Measurements from ENCODE around the gene PXMP2. TPM values are rescaled to one million over a fixed set of nuclear protein-coding genes. Genes with fewer than 3 reads are reported as not detected.

The PXMP2 gene
- total RNA-seq, 2 donors from 2014 or later = 27.2 to 32.7 TPM

DNA sequence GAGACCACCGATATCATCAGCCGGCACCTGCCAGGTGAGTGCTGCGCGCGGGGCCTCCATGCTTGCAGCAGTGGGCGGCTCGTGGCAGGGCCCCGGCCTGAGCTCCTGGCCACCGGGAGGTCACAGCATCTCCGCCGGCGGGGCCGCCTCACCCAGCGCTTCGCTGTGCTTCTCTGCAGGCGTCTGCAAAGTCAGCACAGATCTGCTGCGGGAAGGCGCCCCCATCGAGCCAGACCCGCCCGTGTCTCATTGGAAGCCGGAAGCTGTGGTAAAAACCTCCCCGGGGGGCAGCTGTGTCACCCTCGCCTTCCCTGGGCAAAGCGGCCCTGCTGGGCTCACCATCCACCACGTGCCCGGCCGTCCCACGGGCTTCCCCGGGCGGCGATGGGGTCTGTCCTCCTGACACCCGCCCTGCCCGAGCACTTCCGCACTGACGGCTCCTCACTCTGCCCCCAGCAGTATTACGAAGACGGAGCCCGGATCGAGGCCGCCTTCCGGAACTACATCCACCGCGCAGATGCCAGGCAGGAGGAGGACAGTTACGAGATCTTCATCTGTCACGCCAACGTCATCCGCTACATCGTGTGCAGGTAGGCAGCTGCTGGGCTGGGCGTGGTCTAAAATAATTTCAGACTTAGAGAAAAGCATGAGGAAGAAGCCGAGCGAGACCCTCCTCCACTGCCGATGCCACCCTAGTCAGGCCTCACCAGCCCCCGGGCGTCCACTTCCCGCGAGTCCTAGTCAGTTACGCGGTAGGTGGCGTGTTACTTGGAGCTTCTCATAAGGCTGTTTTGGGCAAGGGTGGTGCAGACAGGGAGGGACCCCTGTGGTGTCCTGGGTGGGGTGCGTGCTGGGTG is 30.4 kb downstream of the PXMP2 start:
- no peak for ATAC-seq
- DNase-seq = no peak
- intact Hi-C loops (cut with DNase I) = no loop called here

DNA sequence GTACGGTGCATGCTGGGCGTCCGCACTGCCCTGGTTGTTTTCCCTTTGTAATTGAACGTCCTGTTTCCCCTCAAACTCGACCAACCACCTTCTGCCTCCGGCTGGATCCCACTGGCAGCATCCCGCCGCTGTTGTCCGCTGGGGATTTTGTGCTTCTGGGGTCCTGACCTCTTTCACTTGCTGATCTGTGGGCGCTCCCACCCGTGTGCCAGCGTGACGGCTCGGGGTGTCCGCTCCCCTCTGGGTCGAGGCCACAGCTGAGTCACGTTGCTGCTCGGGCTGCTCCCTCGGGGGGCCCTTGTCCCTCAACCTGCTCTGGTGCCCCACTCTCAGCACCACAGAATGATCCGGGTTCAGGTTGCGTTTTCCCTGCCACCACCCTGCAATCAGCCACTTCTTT is 31.3 kb downstream of the PXMP2 start:
- ATAC-seq (no peak), DNase-seq (no peak)
- intact Hi-C loops (cut with DNase I) = no loop called here

DNA sequence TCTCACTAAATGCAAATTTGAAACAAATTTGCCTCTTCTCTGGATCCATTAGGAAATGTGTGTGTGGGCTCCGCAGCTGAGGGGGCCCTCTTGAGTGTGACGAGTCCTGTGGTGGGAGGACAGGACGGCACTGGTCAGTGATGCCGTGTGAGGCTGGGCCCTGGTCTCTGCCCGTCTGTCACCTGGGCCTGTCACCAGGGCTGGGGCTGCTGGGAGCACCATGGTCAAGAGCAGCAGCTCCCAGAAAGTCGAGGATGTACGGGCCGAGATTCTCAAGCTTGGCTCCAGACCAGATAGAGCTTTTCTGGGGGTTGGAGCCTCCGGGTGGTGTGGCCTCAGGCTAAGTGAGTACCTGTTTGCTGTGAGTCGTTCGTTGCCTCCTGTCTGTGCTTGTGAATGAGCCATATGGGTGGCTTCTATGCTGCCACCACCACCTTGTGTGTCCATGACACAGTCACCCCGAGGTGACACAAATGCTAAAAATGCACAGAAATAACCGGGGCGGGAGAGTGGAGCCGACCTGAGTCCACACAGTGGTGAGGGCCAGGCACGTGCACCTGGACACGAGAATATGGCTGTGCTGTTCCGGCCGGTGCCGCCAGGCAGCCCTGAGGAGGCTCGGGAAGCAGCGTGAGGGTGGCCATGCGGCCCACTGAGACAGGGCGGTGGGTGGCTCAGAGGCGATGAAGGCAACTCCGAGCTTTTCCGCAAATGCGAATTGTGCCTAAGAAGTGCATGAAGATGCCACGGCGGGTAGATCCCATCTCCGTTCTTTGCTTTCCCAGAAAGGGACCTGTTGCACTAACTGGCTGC is 32.0 kb downstream of the PXMP2 start:
- ATAC-seq (peak in 1 of 2 donors; percentile 4), DNase-seq (no peak)
- intact Hi-C loops (cut with DNase I) = no loop called here

DNA sequence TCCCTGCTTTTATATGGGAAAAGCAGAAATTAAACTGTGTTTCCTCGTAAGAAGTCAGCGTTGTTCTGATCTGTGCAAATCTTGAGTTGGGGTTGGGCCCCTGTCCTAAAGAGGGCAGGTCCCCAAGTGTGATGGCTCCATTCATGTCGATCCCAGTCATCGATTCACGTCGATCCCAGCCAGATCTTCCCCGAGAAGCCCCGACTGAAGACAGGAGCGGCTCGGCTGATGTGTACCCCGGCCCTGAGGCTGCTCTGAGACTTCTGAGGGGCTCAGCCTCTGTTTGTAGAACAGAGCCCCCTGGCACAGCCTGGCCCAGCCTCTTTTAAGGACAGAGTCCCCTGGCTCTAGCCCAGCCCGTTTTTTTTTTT is 32.6 kb downstream of the PXMP2 start:
- intact Hi-C loops (cut with DNase I) = no loop called here
- DNase-seq (no peak), ATAC-seq (no peak)

DNA sequence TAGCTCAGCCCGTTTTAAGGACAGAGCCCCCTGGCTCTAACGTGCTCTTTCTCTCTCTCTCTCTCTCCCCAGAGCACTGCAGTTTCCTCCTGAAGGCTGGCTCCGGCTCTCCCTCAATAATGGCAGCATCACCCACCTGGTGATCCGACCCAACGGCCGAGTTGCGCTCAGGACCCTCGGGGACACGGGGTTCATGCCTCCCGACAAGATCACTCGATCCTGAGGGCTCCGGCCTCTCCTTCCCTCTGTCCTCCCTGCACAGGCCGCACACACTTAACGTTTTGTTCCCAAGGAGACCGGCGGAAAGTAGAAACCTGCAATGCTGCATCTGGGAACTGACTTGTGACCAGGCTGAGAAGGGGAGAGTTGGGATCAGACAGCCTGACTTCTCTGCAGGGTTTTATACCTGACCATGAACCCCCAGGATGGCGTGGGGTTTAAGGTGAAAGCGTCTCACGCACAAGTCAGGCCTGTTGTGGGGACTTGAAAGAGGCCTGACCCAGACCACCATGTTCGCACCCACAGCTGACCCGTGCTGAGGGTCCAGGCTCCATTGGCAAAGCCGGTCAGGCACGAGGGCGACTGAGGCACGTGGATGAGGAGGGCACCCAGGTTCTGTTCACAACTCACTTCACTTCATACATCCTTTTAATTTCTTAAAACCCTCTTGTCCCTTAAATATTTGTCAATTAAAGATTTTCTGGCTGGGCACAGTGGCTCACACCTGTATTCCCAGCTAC is 33.4 kb downstream of the PXMP2 start:
- DNase-seq (no peak), ATAC-seq (no peak)
- intact Hi-C loops (cut with DNase I) = no loop called here

DNA sequence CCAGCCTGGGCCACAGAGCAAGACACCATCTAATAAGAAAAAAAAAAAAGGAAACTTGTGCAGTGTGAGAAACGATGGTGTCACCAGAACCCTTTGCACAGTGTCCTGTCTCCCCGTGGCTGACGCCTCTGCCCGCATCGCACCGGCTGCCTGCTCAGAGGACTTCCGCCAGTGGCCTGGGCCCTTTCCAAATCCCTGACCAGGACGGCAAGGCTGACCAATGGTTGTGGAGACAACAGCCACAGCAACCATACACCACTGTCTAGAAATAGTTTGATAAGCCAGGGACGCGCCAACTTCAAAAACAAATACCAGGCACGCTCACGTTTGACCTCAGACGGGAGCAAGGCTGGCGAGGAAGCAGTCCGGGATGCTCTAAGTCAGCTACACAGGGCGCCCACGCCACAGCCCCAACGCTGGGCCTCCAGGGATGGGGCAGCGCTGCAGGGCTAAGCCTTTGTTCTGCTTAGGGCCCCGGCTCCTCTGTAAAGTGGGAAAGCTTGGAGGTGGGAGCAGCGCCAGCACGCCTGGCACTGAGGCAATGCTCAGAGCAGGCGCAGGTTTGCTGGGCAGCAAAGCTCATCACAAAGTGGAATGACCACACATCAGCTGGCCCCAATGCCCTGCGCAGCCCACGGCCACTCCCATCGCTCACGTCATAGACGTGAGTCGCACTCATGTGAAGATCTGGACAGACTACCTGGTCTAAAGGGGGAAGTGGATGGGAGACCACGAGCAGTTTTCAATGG is 35.8 kb downstream of the PXMP2 start:
- intact Hi-C loops (cut with DNase I) = no loop called here
- DNase-seq = peak; percentile 67
- ATAC-seq = peak; percentile 67 to 76

DNA sequence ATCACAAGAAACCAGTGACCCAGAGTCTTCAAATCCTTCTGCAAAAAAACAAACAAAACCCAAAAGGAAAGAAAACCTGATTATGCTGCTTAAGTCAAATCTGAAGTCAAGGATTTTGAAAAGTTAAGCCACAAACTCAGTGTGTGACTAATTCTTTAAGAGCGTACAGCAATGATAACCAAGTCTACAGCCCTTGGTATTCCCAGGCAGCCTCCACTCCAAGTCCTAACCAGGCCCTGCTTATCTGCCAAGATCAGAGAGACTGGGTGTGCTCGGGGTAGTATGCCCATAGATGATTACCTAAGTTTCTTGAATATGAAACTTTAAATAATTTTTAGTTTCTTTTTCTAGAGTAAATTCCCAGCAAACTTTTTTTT is 36.4 kb downstream of the PXMP2 start:
- intact Hi-C loops (cut with DNase I) = no loop called here
- ATAC-seq = no peak
- no peak for DNase-seq

DNA sequence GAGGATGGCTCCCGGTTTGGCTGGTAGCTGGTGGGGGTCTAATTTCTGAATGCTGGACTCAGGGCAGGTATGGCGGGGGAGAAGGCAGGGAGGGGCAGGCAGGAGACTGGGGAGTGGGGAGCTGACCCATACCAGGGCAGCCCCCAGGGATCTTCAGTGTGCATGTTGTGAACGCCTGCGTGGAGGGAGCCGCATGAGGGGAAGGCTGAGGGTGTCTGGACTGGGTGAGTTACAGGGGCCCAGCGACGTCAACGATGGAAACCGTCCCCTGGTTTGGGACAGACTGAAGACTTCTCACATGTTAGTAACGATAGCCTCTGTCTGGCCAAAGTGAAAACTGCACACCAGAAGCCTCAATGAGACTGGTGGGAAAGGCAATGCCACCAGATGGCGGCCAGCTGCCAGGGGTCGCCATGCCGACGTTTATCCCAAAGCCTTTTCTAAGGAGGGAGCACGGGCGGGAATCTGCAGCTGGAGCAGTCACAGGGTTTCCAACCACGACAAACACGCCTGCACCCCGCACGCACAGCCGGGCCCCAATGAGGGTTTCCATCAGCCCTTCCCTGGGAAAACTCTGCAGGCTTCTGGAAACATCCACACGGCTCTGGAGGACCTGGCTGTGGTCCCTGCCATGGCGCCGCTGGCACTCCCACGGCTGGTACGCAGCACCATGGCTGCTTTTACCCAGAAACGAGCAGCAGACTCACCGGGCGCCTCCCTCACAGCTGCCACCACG is 37.3 kb downstream of the PXMP2 start:
- ATAC-seq = no peak
- intact Hi-C loops (cut with DNase I) = no loop called here
- no peak for DNase-seq

DNA sequence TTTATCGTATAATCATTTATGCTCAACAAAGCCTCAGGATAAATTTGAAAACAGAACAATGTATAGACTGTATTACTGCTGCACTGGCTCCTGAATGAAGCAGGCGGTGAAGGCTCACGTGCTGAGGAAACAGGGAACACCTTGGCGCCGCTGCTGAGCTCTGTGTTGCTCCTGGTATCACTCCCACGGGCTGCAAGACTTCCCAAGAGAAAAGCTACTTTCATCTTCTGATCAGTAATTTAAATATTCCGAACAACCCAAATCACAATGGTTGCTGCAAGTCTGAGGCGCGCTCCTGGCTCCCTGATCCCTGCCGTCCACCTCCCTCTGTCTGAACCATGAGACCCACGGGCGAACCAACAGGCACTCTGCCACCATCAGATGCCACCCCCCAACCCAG is 39.0 kb downstream of the PXMP2 start:
- intact Hi-C loops (cut with DNase I) = no loop called here
- DNase-seq = no peak
- no peak for ATAC-seq

DNA sequence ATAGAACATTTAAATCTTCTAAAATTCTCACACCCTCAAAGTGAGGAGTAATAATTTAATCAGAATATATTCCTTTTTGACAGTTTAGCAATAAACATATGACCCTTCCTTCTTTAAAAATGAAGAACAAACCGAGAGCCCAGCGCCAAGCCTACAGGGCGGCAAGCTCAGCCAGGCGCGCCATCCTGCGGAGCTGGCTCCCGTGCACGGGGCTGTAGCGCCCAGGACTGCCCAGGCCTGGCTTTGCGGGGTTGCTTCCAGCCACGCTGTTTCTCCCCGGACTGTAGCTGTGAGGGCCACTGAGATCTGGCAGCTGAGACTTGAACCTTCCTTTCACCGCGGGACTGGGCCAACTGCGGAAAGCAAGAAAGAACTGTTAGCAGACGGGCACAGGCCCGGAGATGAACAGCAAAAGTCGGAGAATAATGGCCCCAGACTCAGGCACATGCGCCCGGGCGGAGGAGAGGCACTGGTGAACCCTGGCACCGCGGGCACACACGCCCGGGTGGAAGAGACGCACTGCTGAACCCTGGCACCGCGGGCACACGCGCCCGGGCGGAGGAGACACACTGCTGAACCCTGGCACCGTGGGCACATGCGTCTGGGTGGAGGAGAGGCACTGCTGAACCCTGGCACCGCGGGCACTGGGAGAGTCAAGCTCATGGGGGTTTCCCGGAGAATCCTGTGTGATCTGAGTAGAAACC is 39.9 kb downstream of the PXMP2 start:
- intact Hi-C loops (cut with DNase I) = no loop called here
- DNase-seq (no peak), ATAC-seq (no peak)

DNA sequence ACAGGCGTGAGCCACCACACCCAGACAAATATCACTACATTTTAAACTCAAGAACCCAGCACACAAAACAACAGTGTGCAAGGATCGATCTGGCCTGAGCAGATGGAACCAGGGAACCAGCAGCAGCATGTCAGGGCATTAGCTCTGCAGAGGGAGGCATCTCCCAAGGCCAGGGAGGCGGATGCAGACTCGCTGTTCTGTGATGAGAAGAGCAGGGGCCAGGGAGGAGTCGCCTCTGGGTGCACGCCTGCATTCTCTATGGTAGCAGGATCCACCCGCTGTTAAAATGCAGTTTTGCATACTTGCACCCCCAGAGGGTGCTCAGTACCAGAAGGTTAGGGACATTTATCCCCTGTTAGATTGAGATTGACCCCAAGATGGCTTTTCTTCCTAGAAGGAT is 41.1 kb downstream of the PXMP2 start:
- intact Hi-C loops (cut with DNase I) = no loop called here
- DNase-seq (no peak), ATAC-seq (no peak)

DNA sequence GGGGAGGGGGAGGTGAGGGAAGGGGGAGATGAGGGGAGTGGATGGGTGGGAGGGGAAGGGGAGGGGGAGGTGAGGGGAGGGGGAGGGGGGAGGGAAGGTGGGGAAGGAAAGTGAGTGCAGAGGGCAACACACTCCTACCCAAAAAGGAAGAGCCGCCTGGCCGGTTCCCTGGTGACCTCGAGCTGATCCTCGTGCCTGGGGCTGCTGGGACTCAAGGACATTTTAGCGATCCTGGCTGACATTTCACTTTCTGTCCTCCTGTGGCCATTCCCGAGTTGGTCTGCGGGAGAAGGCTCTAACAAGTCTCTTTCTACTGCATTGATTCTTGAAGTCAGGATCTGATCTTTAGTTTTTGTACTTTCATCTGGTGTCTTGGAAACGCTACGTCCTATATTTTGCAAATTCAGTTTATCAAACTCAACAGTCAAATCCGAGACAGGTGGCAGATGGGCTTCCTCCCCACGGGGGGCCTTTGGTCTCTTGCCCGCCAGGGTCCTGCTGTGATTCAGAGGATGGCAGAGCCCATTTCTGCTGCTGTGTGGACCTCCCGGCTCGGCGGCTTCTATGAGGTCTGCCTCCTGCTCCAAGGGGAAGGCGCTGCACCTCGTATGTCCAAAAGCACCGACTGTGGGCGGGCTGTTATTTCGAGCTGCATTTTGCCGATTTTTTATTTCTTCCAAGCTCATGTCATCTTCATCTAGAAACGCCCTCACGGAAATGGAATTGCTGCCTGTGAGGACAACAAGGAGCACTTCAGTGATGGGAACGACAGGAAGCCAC is 42.3 kb downstream of the PXMP2 start:
- intact Hi-C loops (cut with DNase I) = no loop called here
- DNase-seq (no peak), ATAC-seq (no peak)

DNA sequence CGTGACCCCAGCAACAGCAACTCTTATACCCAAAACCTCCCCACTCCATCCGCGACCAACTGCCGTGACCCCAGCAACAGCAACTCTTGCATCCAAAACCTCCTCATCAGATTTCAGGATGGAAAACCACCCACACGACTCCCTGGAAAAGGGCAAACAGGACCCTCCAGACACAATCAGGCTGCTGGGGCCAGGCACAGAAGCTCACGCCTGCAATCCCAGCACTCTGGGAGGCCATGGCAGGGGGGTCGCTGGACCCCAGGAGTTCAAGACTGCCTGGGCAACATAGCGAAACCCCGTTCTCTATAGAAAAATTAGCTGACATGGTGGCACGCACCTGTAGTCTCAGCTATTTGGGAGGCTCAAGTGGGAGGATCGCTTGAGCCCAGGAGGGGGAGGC is 43.0 kb downstream of the PXMP2 start:
- intact Hi-C loops (cut with DNase I) = no loop called here
- no peak for ATAC-seq

DNA sequence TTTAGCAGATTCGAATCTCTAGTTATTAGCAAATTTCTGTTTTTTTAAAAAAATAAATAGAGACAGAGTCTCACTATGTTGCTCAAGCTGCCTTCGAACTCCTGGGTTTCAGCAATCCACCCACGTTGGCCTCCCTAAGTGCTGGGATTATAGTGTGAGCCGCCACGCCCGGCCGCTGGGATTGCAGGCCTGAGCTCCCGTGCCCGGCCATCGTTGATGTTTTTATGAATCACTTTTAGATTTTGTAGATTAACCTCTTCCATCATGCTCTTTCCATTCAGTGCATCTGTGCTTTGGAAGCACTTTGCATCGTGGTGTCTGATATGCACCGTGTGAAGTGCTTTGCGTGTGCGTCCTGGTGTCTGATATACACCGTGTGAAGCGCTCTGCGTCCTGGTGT is 44.2 kb downstream of the PXMP2 start:
- intact Hi-C loops (cut with DNase I) = no loop called here
- ATAC-seq = no peak
- DNase-seq = no peak

More for the DNA sequence above, 43.0 kb downstream of the PXMP2 start:
- DNase-seq = no peak

DNA sequence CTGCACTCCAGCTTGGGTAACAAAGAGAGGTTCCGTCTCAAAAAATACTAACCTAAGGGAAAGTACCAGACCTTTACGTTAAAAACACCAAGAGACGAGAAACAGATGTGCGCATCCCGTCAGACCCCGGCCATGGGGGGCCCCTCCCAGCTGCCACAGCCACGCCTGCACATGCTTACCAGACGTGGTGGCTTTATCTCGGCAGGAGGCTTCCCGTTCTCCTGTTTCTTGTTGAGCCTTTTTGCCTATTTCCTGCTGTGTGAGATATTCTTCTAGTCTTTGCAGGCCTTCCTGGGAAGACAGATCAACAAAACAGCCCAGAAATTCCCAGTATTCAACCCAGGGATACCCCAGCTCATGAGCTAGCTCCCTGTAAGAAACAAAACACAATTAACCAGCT is 46.8 kb downstream of the PXMP2 start:
- ATAC-seq = no peak
- no peak for DNase-seq
- intact Hi-C loops (cut with DNase I) = no loop called here

DNA sequence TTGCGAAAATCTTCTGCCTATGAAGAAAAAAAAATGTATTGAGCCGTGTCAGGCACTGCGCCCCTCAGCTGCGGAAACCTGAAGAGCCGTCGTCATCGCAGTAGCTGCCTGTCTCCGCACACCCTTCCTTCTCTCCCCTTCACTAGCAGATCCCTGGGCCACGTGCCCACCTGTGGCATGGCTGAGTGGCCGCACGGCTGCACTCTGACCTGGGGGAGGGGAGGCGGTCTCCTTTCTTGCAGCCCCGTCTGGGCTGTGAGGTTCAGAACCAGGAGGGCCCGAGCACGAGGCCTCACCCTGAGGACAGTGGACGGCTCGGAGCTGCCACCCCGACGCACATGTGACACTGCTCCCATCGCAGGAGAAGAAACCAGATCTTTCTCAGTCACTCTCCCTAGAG is 48.1 kb downstream of the PXMP2 start:
- ATAC-seq (no peak), DNase-seq (no peak)
- intact Hi-C loops (cut with DNase I) = no loop called here

DNA sequence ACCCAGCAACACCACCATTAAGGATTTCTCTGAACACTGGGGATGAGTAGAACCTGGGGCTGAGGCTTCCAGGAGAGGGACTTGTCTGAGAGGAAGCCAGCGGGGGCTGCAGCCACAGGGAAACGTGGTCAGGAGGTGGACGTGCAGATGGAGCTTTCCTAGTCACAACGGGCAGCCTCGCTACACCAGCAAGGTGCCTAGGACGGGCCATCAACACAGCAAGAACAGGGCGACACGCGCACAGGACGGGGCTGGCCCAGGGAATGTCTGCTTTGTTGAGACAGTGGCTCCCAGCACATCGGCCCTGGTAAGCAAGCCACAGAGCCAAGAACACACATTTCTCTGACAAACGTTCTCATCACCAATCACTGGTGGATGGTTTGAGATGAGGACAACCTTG is 49.0 kb downstream of the PXMP2 start:
- intact Hi-C loops (cut with DNase I) = no loop called here
- DNase-seq (no peak), ATAC-seq (no peak)
